HEK293T (cell line): Measurements from ENCODE around the gene LRP5.

Experiments used
- ARNT ChIP-seq: fragments of 450-650 bp; IDR thresholded peaks from 2 replicates; pipeline ENCODE4 v1.6.1; 2017; ENCODE audit warnings: mild to moderate bottlenecking
- BHLHE40 ChIP-seq: fragments of 450-650 bp; IDR thresholded peaks from 2 replicates; pipeline ENCODE4 v1.6.1; 2016; ENCODE audit warnings: mild to moderate bottlenecking, moderate library complexity, borderline replicate concordance
- ELF4 ChIP-seq: fragments of 450-650 bp; IDR thresholded peaks from 2 replicates; pipeline ENCODE4 v1.6.1; 2017; ENCODE audit warnings: antibody characterized with exemption
- FOXA1 ChIP-seq: fragments of 450-650 bp; IDR thresholded peaks from 2 replicates; pipeline ENCODE4 v1.6.1; 2016; ENCODE audit warnings: mild to moderate bottlenecking
- PKNOX1 ChIP-seq: fragments of 450-650 bp; IDR thresholded peaks from 2 replicates; pipeline ENCODE4 v1.6.1; 2016

- TF ChIP-seq ELF4 (no peak), ARNT (no peak), BHLHE40 (no peak), FOXA1 (no peak), PKNOX1 (no peak)
Measured at GRCh38 chr11:68470304-68470811, 158.0 kb downstream of the LRP5 start.
